Ammon's horn (tissue), 1 donor: Measurements from ENCODE around the gene UBTD2.
"Not testable (repeated sequence)": the region's sequence is repeated elsewhere in the genome, so short reads cannot be mapped to it uniquely, and the experiment has no call there.

Source experiments
- DNase-seq: peaks from one replicate; pipeline ENCODE4 v3.0.0-alpha.2; 2016; ENCODE audit warnings: low spot score

The UBTD2 gene

GRCh38 chr5:172248637-172249036, 34.9 kb downstream of the UBTD2 start:
- DNase-seq = no peak

GRCh38 chr5:172245703-172246125, 37.9 kb downstream of the UBTD2 start:
- DNase-seq = no peak

DNA sequence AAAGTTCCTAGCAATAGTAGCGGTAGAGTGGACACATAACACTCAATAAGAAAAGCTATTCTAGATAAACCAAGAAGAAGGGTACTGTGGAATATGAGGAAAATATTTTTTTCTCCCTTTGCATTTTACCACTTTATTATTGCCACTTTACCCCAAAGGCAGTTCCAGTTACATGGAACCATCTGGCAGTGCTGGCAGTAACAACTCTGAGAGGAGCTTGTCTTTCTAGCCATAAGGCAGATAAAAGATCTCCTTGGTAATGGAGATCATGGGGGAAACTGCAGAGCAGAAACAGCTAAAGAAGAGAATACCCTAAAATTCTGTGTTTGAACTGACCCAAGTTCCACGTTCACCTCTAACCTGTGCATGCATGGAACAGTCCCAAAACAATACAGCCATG, 38.5 kb downstream of the UBTD2 start:
- DNase-seq = peak; percentile 27

- no peak for DNase-seq
These were observed 40.3 kb downstream of the UBTD2 start for GRCh38 chr5:172243302-172243701.

GRCh38 chr5:172238334-172238733, 45.2 kb downstream of the UBTD2 start:
- no peak for DNase-seq

- no peak for DNase-seq
These were observed 47.5 kb downstream of the UBTD2 start for GRCh38 chr5:172235827-172236736.

DNA sequence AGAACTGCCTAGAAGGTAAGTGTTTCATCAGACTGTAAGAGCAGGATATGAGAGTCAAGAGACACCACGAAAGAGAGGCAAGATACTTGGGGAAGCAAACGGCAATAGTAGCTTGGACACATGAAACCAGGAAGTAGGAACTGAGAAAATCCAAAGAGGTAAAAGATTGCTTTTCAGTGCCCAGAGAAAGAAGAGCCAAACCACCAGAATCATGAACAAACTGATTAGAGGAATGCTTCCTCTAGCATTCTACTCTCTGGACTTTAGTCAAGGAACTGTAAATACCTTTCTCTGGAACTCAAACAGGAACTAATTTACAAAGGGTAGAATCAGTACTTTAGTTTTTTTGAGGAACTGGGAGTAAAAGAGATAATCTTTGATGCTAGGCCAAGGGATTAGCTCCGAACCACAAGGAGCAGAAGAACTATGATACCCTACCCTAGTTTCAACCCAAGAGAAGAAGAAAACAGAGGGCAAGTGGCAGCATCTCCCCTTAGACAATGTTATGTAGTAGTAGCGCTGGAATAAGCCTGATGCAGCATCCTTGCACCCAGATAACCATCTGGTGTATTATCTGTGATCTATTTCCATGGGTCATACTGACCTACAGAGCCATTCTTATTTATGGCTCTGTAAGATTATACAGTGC, 48.3 kb downstream of the UBTD2 start:
- peak; percentile 20 for DNase-seq

- DNase-seq = no peak
These were observed 49.5 kb downstream of the UBTD2 start for GRCh38 chr5:172234031-172234430.

GRCh38 chr5:172229904-172230303, 53.7 kb downstream of the UBTD2 start:
- DNase-seq = no peak

DNA sequence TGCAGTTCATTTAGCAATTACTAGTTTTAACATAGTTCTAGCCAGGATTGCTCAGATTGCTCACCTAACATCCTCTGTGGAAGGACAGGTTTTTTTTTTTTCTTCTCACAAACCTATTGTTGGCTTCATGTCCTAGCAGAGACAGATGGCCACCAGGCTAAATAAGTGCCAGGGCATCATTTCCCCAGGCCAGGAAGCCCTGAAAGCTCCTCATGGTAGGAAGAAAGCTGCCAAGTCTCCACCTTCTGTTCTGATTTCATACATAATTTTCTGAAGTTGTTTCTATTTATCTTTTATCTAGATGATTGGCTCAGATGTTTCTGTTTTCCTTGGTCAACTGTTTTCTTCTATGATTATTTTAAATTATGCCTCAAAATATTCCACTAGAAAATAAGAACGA, 58.6 kb downstream of the UBTD2 start:
- no peak for DNase-seq

DNA sequence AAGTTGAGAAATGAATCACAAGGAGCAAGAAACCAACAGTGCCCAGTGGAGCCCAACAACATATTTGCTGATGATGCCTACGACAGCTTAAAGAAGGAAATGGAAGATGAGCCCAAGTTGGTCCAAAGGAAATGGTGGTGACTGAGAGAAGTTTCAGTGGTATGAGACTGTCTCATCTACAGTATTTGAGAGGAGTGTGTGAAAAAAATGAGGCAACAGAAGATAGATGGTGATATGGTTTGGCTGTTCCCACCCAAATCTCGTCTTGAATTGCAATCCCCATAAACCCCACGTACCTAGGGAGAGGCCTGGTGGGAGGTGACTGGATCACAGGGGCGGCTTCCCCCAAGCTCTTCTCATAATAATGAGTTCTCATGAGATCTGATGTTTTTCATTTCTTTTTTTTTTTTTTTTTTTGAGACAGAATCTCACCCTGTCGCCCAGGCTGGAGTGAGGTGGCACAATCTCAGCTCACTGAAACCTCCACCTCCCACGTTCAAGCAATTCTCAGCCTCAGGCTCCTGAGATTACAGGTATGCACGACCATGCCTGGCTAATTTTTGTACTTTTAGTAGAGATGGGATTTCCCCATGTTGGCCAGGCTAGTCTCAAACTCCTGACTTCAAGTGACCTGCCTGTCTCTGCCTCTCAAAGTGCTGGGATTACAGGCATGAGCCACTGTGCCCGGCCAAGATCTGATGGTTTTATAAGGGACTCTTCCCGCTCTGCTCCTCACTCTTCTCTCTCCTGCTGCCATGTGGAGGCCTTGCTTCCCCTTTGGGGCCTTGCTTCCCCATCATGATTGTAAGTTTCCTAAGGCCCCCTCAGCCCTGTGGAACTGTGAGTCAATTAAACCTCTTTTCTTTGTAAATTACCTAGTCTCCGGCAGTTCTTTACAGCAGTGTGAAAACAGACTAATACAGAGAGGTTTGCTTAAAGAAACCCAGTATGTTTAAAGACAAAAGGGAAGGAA, 59.4 kb downstream of the UBTD2 start:
- no peak for DNase-seq

DNA sequence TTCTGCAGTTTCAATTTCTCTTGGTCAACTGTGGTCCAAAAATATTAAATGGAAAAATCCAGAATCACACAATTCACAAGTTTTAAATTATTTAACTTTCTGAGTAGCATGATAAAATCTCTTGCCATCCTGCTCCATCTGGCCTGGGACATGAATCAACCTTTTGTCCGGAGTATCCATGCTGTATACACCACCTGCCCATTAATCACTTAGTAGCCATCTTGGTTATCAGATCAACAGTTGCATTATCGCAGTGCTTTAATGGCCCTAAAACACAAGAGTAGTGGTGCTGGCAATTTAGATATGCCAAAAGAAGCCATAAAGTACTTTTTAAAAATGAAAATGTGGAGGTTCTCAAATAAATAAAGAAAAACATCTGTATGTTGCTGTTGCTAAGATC, 64.3 kb downstream of the UBTD2 start:
- no peak for DNase-seq

GRCh38 chr5:172216345-172216744, 67.2 kb downstream of the UBTD2 start:
- DNase-seq = no peak

GRCh38 chr5:172213126-172213525, 70.4 kb downstream of the UBTD2 start:
- no peak for DNase-seq

GRCh38 chr5:172211676-172212075, 71.9 kb downstream of the UBTD2 start:
- DNase-seq = no peak

GRCh38 chr5:172209714-172210113, 73.8 kb downstream of the UBTD2 start:
- no peak for DNase-seq

- DNase-seq = no peak
These were observed 76.1 kb downstream of the UBTD2 start for GRCh38 chr5:172207511-172207910.

GRCh38 chr5:172205984-172206383, 77.6 kb downstream of the UBTD2 start:
- not testable (repeated sequence) for DNase-seq

DNA sequence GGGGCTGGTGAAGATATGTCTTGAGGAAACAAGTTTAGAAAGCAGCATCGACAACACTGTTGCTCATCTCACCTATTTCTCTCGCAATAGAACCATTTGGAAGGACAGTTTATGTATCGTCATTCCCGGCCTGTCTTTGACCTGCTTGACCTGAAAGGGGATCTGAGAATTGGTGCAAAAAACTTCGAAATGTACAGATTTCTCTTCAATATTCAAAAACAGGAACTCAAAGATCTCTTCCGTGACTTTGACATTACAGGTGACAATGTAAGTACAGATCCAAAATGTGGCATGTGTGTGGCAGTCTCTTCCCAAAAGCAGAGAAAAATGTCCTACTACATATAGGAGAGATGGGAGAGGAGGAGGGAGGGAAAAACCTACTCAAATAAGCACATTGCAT, 83.1 kb downstream of the UBTD2 start:
- no peak for DNase-seq

- no peak for DNase-seq
These were observed 84.1 kb downstream of the UBTD2 start for GRCh38 chr5:172199446-172199845.

DNA sequence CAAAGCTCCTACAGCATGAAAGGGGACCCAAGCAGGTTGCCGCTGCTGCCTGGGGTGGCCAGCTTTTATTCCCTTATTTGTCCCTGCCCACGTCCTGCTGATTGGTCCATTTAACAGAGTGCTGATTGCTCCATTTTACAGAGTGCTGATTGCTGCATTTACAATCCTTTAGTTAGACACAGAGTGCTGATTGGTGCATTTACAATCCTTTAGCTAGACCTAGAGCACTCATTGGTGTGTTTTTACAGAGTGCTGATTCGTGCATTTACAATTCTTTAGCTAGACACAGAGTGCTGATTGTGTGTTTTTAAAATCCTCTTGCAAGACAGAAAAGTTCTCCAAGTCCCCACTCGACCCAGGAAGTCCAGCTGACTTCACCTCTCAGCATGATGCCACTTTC, 85.8 kb downstream of the UBTD2 start:
- DNase-seq = not testable (repeated sequence)
